CD8-positive, alpha-beta memory T cell (primary cell): ENCODE data around the gene CCT6A. TPM values are rescaled to one million over a fixed set of nuclear protein-coding genes. Genes with fewer than 3 reads are reported as not detected.
A peak's percentile ranks its signal among the peaks of the same experiment; 100 is the strongest.
"Not testable (repeated sequence)": the region's sequence is repeated elsewhere in the genome, so short reads cannot be mapped to it uniquely, and the experiment has no call there.

ENCODE experiments used
- CTCF ChIA-PET: fragments of 350-600 bp; sonication (Branson Sonifier 250); formaldehyde crosslinking; loops from one replicate; lab custom pipeline; 2021; ENCODE audit warnings: antibody characterized with exemption; lab: Charles Lee
- POLR2A ChIA-PET: fragments of 350-600 bp; sonication (Branson Sonifier 250); formaldehyde crosslinking; loops from one replicate; lab custom pipeline; 2021; ENCODE audit warnings: antibody characterized with exemption; lab: Charles Lee
- DNase-seq, 5 donors: peaks; one replicate each; pipeline versions ENCODE4 v3.0.0 to v3.0.0-alpha.2; 2020 to 2022; ENCODE audit warnings: mixed read lengths in 1 of 5
- H3K27ac ChIP-seq: one replicate; pipeline ENCODE4 v1.7.0; 2013; ENCODE audit warnings: low read depth, mild to moderate bottlenecking, low read length, moderate library complexity
- H3K27me3 ChIP-seq: 2 replicates; pipeline ENCODE4 v1.7.0; 2013; ENCODE audit warnings: low read length, mild to moderate bottlenecking; ENCODE audit not compliant: insufficient read depth, poor library complexity, severe bottlenecking
- H3K36me3 ChIP-seq: 2 replicates; pipeline ENCODE4 v1.7.0; 2013; ENCODE audit warnings: mild to moderate bottlenecking, low read length, moderate library complexity; ENCODE audit not compliant: insufficient read depth
- H3K4me1 ChIP-seq: 2 replicates; pipeline ENCODE4 v1.7.0; 2013; ENCODE audit warnings: mild to moderate bottlenecking, low read length, moderate library complexity; ENCODE audit not compliant: insufficient read depth
- H3K4me3 ChIP-seq: 2 replicates; pipeline ENCODE4 v1.7.0; 2013; ENCODE audit warnings: mild to moderate bottlenecking, low read length
- H3K9me3 ChIP-seq: 2 replicates; pipeline ENCODE4 v1.7.0; 2013; ENCODE audit warnings: mild to moderate bottlenecking, low read length
- H3K27ac Mint-ChIP-seq, 8 donors: one replicate each; pipeline ENCODE4 v1.8.0; 2020 to 2021; ENCODE audit warnings: mixed read lengths in 8 of 8, mild to moderate bottlenecking in 6 of 8, inconsistent platforms in 3 of 8, moderate library complexity in 3 of 8
- H3K27me3 Mint-ChIP-seq, 2 donors: one replicate each; pipeline ENCODE4 v1.8.0; 2020 to 2021; ENCODE audit warnings: mixed read lengths in 2 of 2, mild to moderate bottlenecking in 1 of 2, moderate library complexity in 1 of 2
- H3K36me3 Mint-ChIP-seq, 3 donors: one replicate each; pipeline ENCODE4 v1.8.0; 2020 to 2021; ENCODE audit warnings: mixed read lengths in 3 of 3, inconsistent platforms in 1 of 3, mild to moderate bottlenecking in 1 of 3
- H3K4me1 Mint-ChIP-seq, 3 donors: one replicate each; pipeline ENCODE4 v1.8.0; 2020 to 2021; ENCODE audit warnings: mixed read lengths in 3 of 3, inconsistent platforms in 1 of 3, mild to moderate bottlenecking in 1 of 3
- H3K4me3 Mint-ChIP-seq, 7 donors: one replicate each; pipeline ENCODE4 v1.8.0; 2020 to 2021; ENCODE audit warnings: mixed read lengths in 7 of 7, mild to moderate bottlenecking in 6 of 7, moderate library complexity in 4 of 7, inconsistent platforms in 2 of 7
- H3K9me3 Mint-ChIP-seq, 5 donors: one replicate each; pipeline ENCODE4 v1.8.0; 2020 to 2022; ENCODE audit warnings: mixed read lengths in 5 of 5, mild to moderate bottlenecking in 3 of 5, moderate library complexity in 2 of 5, inconsistent platforms in 1 of 5
- polyA plus RNA-seq: library from polyadenylated mRNA; unstranded; fragments of 300-500 nt; fragmentation: Illumina TruSeq; gene quantifications from one replicate; pipeline ENCODE4 v1.2.3, GENCODE V29; 2021
- total RNA-seq, 2 experiments: library from RNA; stranded (reverse); gene quantifications; one replicate each; pipeline ENCODE4 v1.2.3, GENCODE V29; 2021

Gene CCT6A
- total and polyA plus RNA-seq, 3 experiments from 2014 or later, result 93.3 to 361 (median 348) TPM

DNA sequence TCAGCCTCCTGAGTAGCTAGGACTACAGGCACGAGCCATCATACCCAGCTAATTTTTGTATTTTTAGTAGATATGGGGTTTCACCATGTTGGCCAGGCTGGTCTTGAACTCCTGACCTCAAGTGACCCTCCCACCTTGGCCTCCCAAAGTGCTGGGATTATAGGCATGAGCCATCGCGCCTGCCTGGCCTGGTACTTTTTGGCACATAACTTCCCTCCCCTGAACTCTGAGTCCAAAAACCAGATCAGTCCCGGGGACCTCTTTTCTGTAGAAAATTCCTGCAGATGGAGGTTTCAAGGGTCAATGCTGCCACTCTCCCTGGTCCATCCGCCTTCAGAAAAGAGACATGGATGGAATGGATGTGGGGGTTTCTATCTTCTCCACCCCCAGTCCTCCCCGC lies 40.8 kb downstream of the CCT6A start:
- H3K4me1 Mint-ChIP-seq, H3K36me3 ChIP-seq, CTCF ChIA-PET, H3K4me1 ChIP-seq, H3K27ac ChIP-seq, H3K9me3 ChIP-seq, DNase-seq, H3K4me3 ChIP-seq, POLR2A ChIA-PET, H3K4me3 Mint-ChIP-seq, H3K9me3 Mint-ChIP-seq, H3K27me3 Mint-ChIP-seq, H3K27me3 ChIP-seq: not testable (repeated sequence)
- peaks cover 0 to 10% (median 2%) of the 10 kb centered on the region in 3 donors for H3K36me3 Mint-ChIP-seq
- peak overlapping the region in 2 of 8 donors; percentile 11 to 83 for H3K27ac Mint-ChIP-seq

DNA sequence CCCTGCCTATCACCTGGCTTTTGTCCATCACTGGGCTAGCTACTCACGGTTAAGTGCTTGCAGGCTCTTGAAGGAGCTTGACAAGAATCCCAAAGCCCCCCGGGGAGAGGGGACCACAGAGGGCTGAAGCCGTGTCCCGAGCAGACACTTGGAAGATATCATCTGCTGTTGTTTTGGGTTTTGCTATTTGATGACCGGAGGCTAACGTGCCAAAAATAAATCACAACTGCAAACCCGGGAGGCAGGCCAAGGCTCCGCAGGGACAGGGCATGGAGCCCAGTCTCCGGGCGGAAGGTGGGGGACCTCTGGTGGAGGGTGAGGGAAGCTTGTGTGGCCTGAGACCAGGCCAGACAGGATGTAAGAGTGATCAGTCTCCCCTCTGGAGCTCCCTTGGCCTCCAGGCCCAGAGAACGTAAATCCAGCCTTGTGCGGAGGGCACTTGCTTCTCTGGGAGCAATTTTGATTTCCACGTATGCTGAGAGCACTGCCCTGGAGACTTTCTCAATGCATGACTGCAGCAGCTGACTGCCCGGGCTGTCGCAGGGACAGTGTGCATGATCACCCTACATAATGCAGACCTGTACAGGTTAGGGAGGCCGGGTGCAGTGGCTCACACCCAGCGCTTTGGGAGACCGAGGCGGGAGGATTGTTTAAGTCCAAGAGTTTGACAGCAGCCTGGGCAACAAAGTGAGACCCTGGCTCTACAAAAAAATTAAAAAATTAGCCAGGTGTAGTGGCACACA lies 41.4 kb downstream of the CCT6A start, which contains the start of gene PHKG1:
TSS of gene PHKG1 (minus strand) at position 164 of the 743 bp plus-strand sequence. CDS start 4,011 bp downstream, outside the sequence.
- POLR2A ChIA-PET, result interaction anchor here (1.0 kb wide), 1 partner anchor 29 kb away, joined by 12 read pairs; the partner anchor contains the start of gene SUMF2
- H3K4me3 Mint-ChIP-seq, result no peak within 1 kb of the TSS
- no peaks in the 10 kb centered on the region for H3K27me3 ChIP-seq

DNA sequence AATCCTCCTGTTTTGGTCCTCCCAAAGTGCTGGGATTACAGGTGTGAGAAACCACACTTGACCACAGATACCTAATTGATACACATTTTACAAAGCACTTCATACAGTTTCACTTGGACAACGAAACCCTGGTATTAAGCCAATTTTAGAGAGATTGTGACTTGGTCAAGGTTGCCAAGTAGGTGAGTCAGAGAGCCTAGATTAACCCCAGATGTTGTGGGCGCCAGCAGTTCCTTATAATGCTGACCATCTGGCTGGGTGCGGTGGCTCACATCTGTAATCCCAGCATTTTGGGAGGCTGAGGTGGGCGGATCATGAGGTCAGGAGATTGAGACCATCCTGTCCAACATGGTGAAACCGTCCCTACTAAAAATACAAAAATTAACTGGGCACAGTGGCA lies 46.1 kb downstream of the CCT6A start:
- no peaks in the 10 kb centered on the region for H3K9me3 ChIP-seq
- CTCF ChIA-PET, result no interaction called here
- H3K4me3 Mint-ChIP-seq, result no peak overlapping the region
- H3K4me3 ChIP-seq, result no peak overlapping the region
- H3K27ac Mint-ChIP-seq, result peak overlapping the region in 1 of 8 donors; percentile 50
- no peaks in the 10 kb centered on the region for H3K4me1 ChIP-seq
- H3K27me3 ChIP-seq, result no peaks in the 10 kb centered on the region
- no peak for DNase-seq
- H3K36me3 Mint-ChIP-seq, result peaks cover 0 to 41% (median 10%) of the 10 kb centered on the region in 3 donors
- H3K27me3 Mint-ChIP-seq, result no peaks in the 10 kb centered on the region
- H3K27ac ChIP-seq, result no peak overlapping the region
- H3K36me3 ChIP-seq, result peaks cover 28% of the 10 kb centered on the region
- POLR2A ChIA-PET, result no interaction called here
- H3K9me3 Mint-ChIP-seq, result no peaks in the 10 kb centered on the region
- H3K4me1 Mint-ChIP-seq, result no peaks in the 10 kb centered on the region

More for the DNA sequence above, 41.4 kb downstream of the CCT6A start, which contains the start of gene PHKG1:
- H3K36me3 Mint-ChIP-seq, result peaks cover 0 to 13% (median 2%) of the 10 kb centered on the region in 3 donors
- Histone ChIP-seq H3K9me3 (no peaks in the 10 kb centered on the region), H3K36me3 (no peaks in the 10 kb centered on the region), H3K27ac (no peak within 1 kb of the TSS), H3K4me1 (no peaks in the 10 kb centered on the region), H3K4me3 (no peak within 1 kb of the TSS)
- DNase-seq, result no peak
- H3K9me3 Mint-ChIP-seq, result no peaks in the 10 kb centered on the region
- CTCF ChIA-PET, result interaction anchor here (0.6 kb wide), 1 partner anchor 25 kb away, joined by 3 read pairs; no protein-coding TSS in a partner anchor
- H3K4me1 Mint-ChIP-seq, result no peaks in the 10 kb centered on the region
- no peaks in the 10 kb centered on the region for H3K27me3 Mint-ChIP-seq
- H3K27ac Mint-ChIP-seq, result peak within 1 kb of the TSS in 4 of 8 donors; percentile 11 to 83 (median 46)

GRCh38 chr7:56098187-56099008 lies 46.8 kb downstream of the CCT6A start:
- DNase-seq, H3K27ac Mint-ChIP-seq, H3K9me3 Mint-ChIP-seq, H3K9me3 ChIP-seq, H3K27me3 Mint-ChIP-seq, H3K4me1 ChIP-seq, H3K4me3 ChIP-seq, H3K27ac ChIP-seq, H3K27me3 ChIP-seq, H3K4me3 Mint-ChIP-seq, POLR2A ChIA-PET, H3K4me1 Mint-ChIP-seq: not testable (repeated sequence)
- peaks cover 0 to 46% (median 12%) of the 10 kb centered on the region in 3 donors for H3K36me3 Mint-ChIP-seq
- H3K36me3 ChIP-seq, result peaks cover 35% of the 10 kb centered on the region
- CTCF ChIA-PET, result interaction anchor here (0.8 kb wide), 1 partner anchor 23 kb away, joined by 3 read pairs; no protein-coding TSS in a partner anchor

DNA sequence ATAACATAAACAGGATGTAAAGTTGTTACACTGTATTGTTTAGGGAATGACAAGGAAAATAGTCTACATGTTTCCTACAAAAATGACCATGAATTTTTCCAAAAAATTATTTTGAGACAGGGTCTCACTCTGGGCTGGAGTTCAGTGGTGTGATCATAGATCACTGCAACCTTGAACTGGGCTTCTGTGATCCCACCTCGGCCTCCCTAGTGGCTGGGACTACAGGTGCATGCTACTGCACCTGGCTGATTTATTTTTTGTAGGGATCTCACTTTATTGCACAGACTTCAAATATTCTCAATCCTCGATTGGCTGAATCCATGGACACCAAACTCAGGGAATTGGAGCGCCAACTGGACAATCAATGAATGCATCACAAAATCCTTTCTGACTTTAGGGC lies 48.1 kb downstream of the CCT6A start:
- Mint-ChIP-seq H3K4me1 (peaks cover 2 to 11% (median 6%) of the 10 kb centered on the region in 3 donors), H3K27ac (peak overlapping the region in 1 of 8 donors; percentile 25), H3K9me3 (no peaks in the 10 kb centered on the region), H3K36me3 (peaks cover 0 to 56% (median 15%) of the 10 kb centered on the region in 3 donors), H3K4me3 (no peak overlapping the region), H3K27me3 (no peaks in the 10 kb centered on the region)
- Histone ChIP-seq H3K4me3 (no peak overlapping the region), H3K4me1 (peaks cover 1% of the 10 kb centered on the region), H3K27me3 (no peaks in the 10 kb centered on the region), H3K27ac (no peak overlapping the region), H3K9me3 (no peaks in the 10 kb centered on the region), H3K36me3 (peaks cover 43% of the 10 kb centered on the region)
- DNase-seq, result no peak
- CTCF ChIA-PET, result no interaction called here
- POLR2A ChIA-PET, result no interaction called here

GRCh38 chr7:56104138-56104537 lies 52.6 kb downstream of the CCT6A start:
- H3K9me3 ChIP-seq, H3K27me3 ChIP-seq, H3K27ac ChIP-seq, H3K4me3 ChIP-seq, DNase-seq, POLR2A ChIA-PET, H3K9me3 Mint-ChIP-seq, H3K27me3 Mint-ChIP-seq: not testable (repeated sequence)
- Mint-ChIP-seq H3K4me3 (peak overlapping the region in 2 of 7 donors; percentile 90 to 92), H3K4me1 (peaks cover 29 to 43% (median 39%) of the 10 kb centered on the region in 3 donors), H3K36me3 (peaks cover 3 to 65% (median 14%) of the 10 kb centered on the region in 3 donors), H3K27ac (peak overlapping the region in 3 of 8 donors; percentile 15 to 86 (median 84))
- H3K36me3 ChIP-seq, result peaks cover 43% of the 10 kb centered on the region
- peaks cover 22% of the 10 kb centered on the region for H3K4me1 ChIP-seq
- CTCF ChIA-PET, result interaction anchor here (0.8 kb wide), 1 partner anchor 140 kb away, joined by 3 read pairs; no protein-coding TSS in a partner anchor

- H3K4me1 Mint-ChIP-seq, result peaks cover 29 to 43% (median 39%) of the 10 kb centered on the region in 3 donors
- POLR2A ChIA-PET, result interaction anchor here (0.6 to 1.5 kb wide), 3 partner anchors 41 to 533 kb away, joined by 3 to 6 read pairs (median 5); partner anchors contain the start of genes MRPS17 and SUMF2
- H3K9me3 Mint-ChIP-seq, result no peaks in the 10 kb centered on the region
- Histone ChIP-seq H3K4me1 (peaks cover 22% of the 10 kb centered on the region), H3K36me3 (peaks cover 33% of the 10 kb centered on the region), H3K27me3 (no peaks in the 10 kb centered on the region), H3K9me3 (no peaks in the 10 kb centered on the region), H3K27ac (peak overlapping the region; percentile 97), H3K4me3 (peak overlapping the region; percentile 93)
- H3K27ac Mint-ChIP-seq, result peak overlapping the region; percentile 93 to 100 (median 98)
- CTCF ChIA-PET, result interaction anchor here (0.7 to 1.5 kb wide), 2 partner anchors 41 to 99 kb away, joined by 3 read pairs; no protein-coding TSS in a partner anchor
- H3K27me3 Mint-ChIP-seq, result peaks cover 0 to 2% of the 10 kb centered on the region in 2 donors
- peaks cover 3 to 53% (median 12%) of the 10 kb centered on the region in 3 donors for H3K36me3 Mint-ChIP-seq
- peak overlapping the region; percentile 92 to 99 (median 97) for H3K4me3 Mint-ChIP-seq
- DNase-seq, result peak; percentile 6 to 57 (median 30)
Measured at GRCh38 chr7:56105508-56105907, 53.9 kb downstream of the CCT6A start.
